Hematopoietic multipotent progenitor cell (in vitro differentiated cells): ENCODE measurements around the gene AFP. TPM values are rescaled to one million over a fixed set of nuclear protein-coding genes. Genes with fewer than 3 reads are reported as not detected.

Source experiments
- DNase-seq, 3 donors: peaks; one replicate each; pipeline ENCODE4 v3.0.0-alpha.2; 2011 to 2015; ENCODE audit warnings: low read depth in 2 of 3, low spot score in 2 of 3
- total RNA-seq: library from RNA; depleted of rRNA; stranded (reverse); fragments of >200 nt; gene quantifications from one replicate; pipeline ENCODE4 v1.2.3, GENCODE V29; 2012

Gene AFP
- total RNA-seq, 1 donor = not detected

- DNase-seq = no peak
Observed at GRCh38 chr4:73456177-73457022, 20.4 kb downstream of the AFP start.

DNA sequence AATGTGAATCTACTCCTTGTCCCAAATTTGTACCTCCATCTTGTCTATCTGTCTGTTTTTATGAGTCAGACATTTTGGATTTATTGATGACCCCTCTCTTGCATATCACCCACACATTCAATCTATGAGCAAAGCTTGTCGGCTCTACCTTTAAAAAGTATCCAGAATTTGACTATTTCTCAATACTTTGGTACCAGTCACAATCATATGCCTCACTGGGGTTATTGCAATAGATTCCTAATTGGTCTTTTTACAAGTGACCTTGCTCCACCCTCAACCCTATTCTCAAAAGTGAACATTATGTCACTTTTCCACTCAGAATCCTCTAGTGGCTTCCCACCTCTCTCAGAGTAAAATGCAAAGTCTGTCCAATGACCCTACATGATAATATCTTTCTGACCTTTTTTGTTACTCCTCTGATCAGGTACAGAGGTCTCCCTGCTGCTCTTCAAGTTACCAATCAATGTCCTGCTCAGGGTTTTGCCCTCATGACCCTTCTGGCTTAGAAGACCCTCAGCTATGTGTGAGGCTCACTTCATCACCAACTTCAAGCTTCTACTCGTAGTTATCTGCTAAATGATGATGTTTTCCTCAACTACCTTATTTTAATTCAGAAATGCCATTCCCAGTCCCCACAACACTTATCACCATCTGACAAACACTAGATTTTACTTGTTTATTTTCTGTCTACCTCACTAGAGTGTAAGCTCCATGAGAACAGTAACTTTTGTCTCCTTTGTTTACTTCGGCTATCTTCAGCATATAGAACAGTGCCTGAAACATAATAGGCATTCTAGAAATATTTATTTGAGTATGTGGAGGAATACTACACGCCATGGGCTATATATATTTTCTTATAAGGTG lies 22.4 kb downstream of the AFP start:
- no peak for DNase-seq

DNA sequence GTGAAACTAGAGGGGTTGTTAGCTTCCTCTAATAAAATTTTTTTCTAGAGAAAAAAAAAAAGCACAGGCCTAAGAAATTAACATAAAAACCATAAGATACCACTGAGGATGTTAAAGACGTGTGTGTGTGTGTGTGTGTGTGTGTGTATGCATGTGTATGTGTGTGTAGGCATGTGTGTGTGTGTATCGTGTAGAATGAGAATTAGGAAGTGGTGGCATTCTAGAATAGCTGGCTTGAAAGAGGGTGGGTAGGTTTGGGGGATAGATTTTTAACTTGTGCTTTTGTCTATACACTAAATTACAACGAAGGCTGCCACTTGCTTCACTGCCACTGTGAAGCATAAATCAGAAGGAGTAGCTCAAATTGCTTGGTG lies 23.0 kb downstream of the AFP start:
- DNase-seq = no peak

- DNase-seq = no peak
Observed at GRCh38 chr4:73460913-73461522, 25.0 kb downstream of the AFP start.

- DNase-seq = no peak
Observed at GRCh38 chr4:73468170-73468569, 32.1 kb downstream of the AFP start.

- DNase-seq = no peak
Observed at GRCh38 chr4:73470728-73471127, 34.7 kb downstream of the AFP start.

- no peak for DNase-seq
Observed at GRCh38 chr4:73477176-73477575, 41.2 kb downstream of the AFP start.

DNA sequence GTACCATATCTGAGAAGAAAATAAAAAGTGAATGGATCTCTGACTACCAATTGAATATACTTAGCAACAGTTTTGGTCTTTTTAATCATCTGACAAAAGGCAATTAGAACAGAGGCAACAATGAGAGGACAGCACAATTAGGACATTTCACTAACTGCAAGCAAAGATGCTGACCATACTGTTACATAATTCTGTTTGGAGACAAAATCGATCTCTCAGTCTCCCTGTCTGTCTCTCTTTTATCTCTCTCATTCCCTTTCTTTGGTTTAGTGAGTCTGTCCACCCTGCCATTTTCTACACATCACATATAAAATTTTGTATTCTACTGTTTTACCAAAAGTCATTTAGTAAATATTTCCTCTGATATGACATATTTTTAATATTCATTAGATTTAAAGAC lies 43.3 kb downstream of the AFP start:
- no peak for DNase-seq

DNA sequence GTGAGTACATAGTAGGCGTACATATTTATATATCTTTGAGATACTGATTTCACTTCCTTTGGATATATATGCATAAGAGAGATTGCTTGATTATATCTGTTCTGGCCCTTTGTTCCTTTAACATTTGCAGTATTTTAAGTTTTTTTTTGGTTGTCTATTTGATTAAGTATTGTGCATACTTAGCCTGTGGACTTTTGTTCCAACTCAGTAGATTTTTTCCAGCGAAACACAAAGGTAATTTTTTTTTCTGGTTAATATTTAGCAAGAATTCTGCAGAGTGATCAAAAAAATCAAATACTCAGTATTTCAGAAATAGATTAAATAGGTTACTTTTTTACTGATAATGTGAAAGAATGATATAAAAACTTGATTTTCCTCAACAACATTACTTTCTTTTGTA lies 45.3 kb downstream of the AFP start, which contains the start of gene AFM:
Gene AFM, plus strand, starts transcription at position 388 of the 400 bp plus-strand sequence. CDS start 31 bp downstream, outside the sequence.
- DNase-seq = no peak

DNA sequence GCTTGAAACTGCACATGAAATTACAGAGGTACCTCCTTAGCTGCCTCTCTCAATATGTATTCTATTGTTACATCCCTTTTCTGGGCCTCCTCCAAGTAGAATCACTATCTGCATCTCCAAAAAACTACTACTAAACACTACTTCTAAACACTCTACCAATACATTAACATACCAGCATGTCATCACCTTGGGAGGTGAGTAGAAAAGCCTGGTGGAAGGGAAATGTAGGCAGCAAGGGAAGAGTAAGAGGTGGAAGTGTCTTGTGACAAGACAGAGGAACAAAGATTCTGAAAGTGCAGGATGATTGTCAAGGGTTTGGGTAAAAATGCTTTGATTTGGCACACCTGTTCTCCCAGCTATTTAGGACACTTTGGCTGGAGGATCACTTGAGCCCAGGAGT lies 49.1 kb downstream of the AFP start:
- DNase-seq = no peak

GRCh38 chr4:73485596-73485995 lies 49.6 kb downstream of the AFP start:
- DNase-seq = no peak

DNA sequence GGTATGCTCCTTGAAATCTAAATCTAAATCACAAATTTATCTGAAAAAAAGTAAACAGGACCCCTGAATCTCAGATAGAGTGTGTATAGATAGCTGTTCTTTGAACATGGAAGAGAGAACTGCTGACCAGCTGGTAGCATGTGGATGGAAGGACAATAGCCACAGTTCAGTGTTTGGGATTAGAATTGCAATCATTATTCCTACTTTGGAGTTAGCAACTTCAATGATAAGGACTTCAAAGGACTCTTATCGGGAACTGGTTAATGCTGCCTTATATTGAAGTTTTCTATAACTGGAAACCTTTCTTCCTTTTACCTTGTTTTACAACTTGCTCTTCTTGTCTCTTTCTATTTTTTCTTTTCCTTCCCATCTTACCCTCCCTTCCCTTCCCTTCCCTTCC lies 50.5 kb downstream of the AFP start:
- no peak for DNase-seq

GRCh38 chr4:73487233-73487632 lies 51.2 kb downstream of the AFP start:
- DNase-seq = no peak

GRCh38 chr4:73499996-73500765 lies 64.2 kb downstream of the AFP start:
- DNase-seq = no peak

GRCh38 chr4:73501664-73502265 lies 65.7 kb downstream of the AFP start:
- DNase-seq = no peak

- DNase-seq = no peak
Observed at GRCh38 chr4:73505567-73505966, 69.5 kb downstream of the AFP start.
